ENCODE results near the gene LINC00237.

LINC00237 gene

DNA sequence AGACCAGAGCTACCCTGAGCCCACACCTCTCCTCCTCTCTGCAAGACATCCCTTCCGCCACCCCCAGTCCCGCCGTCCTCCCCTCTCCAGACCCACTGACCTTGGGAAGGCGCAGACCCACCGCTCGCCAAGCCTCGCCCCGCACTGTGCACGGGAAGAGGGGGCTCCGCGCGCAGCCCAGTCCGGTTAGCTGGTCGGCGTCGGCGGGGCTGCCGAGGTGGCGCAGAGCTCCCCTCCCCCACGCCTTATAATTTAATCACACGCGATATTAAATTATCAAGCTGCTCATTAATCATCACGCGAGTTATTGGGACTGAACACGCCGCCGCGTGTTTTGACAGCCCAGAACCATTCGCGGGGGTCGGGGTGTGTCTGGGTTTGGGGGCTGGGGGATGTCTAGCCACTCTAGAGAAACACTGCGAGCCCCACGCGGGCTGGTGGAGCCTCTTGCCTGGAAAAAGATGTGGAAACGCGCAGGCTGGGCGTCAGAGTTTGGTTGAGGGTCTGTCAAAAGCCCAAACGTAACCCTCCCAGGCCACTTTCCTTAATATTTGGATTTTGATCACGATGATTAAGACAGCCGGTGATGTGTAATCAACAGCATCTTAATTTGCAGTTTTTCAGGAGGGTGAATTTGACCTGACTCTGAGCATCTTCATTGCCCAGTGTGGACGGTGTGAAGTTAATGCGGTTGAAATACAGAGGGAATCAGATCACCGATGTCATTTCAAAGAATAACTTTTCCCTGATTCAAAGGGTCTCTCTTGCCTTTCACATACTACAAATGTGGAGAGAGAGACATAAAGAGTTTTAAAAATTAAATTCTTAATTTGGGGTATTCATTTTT, at the start of gene LINC00237:
Gene LINC00237, minus strand, starts transcription at position 188 of the 847 bp plus-strand sequence.
- no peak for DNase-seq

DNA sequence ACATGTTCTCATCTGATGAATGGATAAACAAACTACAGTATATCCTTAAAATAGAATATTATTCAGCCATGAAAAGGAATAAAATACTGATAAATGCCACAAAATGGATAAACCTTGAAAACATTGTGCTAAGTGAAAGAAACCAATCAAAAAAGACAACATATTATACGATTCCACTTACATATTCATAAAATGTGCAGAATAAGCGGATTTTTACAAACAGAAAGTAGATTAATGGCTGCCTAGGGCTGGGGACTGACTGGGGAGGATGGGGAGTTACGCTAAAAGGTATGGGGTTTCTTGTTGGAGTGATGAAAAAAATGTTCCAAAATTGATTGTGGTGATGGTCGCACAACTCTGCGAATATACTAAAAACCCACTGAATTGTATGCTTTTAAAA, 49.1 kb upstream of the LINC00237 start:
- no peak for DNase-seq

DNA sequence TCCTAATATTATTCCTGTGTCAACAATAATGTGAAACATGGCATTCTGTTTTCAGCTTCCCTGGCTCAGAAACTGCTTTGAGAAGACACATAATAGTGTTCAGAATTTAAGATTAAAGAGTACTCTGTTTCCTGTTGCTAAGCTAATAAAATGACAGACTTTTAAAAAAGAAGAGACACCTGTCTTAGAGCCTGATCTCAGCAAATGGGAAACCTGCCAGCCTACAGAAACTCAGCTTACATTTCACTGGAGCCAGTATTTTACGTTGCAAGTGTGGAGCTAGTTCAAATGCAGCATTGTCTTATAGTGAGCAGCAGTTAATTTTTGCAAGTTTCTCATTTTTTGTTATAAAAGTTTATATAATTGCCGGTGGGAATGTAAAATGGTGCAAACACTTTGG, 48.5 kb upstream of the LINC00237 start:
- no peak for DNase-seq

DNA sequence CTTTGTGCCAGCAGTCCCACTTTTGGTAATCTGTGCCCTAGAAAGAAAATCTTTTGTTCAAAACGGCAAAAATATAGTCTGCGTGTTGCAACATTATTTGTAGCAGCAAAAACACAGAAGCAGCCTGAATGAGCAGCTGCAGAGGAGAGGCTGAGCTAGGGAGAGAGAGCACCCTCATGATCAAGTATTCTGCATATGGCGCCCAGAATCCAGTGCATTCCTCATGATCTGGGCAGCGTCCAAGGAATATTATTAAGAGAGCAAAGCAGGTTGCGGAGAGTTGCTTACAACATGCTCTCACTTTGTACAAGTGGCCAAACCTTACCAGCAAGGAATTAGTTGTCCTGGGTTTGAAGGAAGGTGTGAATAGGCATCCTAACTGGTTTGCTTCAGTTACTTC, 45.6 kb upstream of the LINC00237 start:
- DNase-seq: no peak

DNA sequence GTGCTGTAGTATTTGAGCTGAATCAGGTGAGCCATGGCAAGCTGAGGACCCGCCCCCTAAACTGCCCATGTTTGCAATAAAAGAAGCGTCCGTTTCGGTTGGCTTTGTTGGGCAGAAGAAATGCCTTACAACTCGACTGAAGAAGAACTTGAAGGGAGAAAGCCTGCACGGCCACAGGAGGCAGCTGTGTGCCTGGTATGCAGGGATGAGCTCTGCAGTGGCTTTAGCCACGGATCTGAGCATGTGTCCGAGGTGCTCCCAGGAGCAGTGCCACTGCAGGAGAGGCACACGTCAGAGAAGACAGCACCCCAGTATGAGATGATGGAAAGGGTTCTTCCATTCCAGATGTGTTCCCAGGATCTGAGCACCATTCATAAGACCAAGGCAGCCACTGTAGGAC, 43.2 kb upstream of the LINC00237 start:
- DNase-seq: no peak

DNA sequence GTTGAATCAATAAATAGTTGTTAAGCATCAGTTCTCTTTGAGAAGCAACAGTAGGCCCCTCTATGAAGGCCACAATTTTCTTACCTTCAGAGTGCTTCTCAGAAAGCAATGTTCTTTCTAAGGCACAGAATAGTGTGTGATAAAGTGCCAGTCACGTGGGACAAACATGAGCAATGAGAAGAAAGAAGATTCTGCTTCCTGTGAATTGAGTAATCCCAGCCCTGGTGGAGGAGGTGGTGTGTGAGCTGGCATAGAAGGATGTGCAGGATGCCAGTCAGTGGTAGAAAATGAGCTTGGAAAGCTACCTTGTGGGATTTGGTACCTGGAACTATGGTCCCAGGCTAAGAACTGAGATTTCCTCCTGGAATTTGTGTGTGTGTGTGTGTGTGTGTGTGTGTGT, 41.4 kb upstream of the LINC00237 start:
- DNase-seq: no peak

DNA sequence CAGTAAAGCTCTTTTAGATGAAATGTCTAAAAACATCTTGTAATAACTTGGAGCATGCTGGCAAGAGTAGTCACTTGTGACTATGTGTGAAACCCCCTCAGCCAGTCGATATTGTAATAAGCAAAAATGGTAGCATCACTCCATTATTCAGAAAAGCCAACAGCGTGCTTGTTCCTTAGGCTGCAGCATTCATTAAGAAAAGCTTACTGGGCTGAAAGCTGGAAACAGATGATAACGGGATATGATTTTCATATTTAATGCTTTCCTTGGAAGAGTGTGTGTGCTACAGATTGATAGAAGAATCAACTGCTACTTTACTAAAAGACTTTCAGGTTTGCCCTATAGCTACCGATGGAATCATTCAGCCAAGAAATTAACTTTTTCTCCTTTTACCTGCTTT, 40.1 kb upstream of the LINC00237 start:
- DNase-seq: no peak

DNA sequence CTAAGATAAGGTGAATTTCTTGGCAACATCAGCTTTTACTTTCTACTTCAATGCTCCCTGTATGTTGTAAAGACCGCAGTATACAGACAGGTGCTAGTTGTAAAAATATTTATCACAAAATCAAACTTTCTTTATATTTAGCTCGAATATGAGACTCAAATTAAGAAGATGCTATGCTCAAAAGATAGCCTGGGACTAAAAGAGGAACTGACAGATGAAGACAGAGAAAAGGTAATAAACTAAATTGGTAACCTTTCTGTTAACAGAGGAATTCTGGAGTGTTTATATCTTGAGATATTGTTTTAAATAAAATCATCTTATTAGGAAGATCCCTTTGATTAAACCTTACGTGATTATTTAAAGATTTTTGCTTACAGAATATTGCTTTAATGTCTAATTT, 39.3 kb upstream of the LINC00237 start:
- no peak for DNase-seq

DNA sequence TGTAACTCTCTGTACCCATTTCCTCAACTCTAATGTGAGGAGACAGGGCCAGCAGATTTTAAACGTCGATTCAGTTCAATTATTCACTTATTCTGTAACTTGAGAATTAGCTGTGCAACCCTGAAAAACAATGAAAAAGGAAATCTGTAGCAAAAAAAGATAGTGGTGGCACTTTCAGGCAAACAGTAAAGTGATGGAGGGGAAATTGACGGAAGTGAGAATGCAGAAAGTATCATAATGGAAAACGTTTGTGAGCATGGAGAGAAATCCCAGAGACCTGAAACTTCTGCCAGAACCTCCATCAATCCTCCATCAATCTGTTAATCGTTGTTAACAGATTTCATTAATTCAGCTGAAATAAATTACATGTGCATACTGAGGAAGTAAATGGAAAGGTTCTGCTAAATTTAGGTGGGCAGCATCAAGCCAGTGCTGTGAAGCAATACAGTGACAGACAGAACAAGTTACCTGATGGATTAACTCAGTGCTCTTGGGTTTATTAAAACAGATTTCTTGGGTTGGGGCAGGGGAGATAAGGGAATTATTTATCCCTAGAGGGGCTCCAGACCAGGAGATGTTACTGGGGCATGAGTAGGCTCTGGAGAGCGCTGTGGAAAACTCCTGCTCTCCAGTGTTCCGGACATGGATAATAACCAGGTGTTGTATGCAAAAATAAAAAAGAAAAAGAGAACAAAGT, 37.2 kb upstream of the LINC00237 start:
- DNase-seq: no peak

DNA sequence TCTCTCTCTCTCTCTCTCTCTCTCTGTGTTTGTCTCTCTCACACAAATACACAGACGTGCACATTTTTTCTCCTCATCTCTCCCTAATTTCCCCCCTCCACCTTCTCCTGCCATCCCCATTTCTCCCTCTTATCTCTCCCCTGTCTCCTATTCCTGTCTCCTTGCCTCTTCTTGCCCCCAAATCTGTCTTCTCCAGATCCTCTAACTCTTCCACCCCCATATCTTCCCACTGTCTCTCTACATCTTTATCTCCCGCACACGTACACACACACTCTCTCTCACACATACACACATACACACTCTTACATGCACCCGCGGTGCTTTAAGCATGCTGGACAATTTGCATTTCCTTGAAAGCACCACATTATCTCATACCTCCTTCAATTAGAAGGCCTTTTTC, 35.7 kb upstream of the LINC00237 start:
- no peak for DNase-seq

DNA sequence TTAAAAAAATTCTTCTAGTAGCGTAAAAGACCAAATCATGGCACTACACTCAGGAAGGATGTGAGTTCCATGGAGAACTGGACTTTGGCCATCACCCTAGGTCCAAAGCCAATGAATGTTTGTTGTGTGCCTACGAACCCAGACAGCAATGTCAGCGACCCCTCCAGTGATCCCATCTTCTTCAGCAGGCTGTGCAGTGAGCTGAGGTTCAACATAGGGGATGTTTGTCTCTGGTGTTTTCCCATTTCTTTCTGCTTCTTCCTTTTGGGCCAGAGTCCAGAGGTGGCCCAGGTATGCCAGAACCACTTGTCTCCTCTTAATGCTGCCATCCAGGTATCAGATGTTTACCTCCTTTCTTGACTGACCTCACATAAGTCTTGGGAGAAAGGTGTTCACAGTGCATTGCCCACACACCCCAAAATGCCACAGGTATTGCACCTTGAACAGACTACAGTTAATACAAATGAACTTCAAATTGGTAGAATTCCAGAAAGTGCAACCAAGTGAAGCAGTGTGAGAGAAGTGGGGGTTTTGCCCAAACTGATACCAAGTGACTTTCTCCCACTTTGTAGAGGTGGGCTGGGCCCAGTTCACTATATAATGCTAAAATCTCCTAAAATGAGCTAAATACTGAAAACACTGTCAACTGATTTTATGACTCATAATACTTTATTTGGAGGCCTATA, 33.9 kb upstream of the LINC00237 start:
- DNase-seq: no peak

DNA sequence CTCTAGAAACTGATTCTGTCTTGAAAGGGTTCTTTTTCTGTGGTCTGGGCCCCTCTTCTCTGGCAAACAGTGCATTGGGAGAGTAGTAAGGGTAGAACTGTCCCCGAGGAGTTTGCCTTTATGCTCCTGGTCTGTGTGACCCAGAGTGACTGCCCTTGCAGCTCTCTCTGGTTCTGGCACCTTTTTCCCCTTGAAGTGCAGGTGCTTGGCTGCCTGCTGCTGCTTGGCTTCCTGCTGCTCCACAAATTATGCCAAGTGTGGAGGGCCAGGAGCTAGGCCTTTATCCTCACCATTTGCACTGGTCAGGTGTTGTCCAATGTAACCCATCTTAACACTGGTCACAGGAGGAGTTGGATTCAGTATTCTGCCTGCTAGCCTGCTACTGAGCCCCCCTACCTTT, 30.9 kb upstream of the LINC00237 start:
- DNase-seq: no peak

DNA sequence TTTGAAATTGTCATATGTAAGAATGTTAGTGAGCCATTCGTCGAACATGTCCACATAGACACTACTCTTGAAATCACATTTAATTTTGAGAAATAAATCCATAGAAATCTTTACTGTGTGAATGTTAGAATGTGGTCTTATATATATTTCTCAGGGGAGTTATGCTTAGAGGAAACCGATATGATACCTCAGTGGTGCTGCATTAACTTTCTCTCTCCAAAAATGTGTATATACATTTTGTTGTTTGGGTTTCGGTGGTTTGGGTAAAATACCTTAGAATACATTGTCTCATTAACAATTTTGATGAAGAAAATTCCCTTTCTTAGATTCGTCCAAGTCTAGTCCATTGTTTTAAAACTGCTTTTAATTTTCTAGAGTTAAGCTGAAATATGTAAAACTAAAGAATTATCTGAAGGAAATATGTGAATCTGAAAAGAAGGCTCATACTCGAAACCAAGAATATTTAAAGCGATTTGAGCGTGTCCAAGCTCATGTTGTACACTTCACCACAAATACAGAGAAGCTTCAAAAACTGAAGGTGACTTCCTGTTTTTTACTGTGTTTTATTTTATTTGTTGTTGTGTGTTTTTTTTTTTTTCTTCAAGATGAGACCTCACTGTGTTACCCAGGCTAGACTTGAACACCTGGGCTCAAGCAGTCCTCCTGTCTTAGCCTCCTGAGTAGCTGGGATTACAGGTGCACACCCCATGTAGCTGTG, 30.0 kb upstream of the LINC00237 start:
- DNase-seq: no peak

DNA sequence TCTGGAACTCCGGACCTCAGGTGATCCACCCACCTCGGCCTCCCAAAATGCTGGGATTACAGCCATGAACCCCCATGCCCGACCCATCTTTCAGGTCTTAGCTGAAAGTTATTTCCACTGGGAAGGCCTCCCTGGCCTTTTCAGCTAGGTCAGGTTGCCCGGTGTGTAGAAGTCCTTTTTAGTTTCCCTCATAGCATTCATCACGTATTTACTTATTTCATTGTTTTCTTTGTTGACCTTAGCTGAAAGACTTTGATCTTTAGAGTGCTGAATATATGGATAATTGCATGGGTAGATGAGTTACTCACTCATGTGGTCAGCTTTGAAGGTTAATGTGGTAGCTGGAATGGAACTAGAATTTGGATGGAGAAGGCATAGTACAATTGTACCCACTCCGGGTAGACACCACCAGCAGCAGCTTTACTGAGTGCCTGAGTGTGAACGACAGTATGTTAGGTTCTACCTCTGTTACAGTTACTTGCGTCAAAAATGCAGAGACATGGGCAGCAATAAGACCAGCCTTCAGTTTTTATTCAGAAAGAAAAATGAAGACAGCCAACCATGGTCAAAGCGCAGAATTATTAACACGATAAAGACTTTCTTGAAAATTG, 28.8 kb upstream of the LINC00237 start:
- DNase-seq: no peak

DNA sequence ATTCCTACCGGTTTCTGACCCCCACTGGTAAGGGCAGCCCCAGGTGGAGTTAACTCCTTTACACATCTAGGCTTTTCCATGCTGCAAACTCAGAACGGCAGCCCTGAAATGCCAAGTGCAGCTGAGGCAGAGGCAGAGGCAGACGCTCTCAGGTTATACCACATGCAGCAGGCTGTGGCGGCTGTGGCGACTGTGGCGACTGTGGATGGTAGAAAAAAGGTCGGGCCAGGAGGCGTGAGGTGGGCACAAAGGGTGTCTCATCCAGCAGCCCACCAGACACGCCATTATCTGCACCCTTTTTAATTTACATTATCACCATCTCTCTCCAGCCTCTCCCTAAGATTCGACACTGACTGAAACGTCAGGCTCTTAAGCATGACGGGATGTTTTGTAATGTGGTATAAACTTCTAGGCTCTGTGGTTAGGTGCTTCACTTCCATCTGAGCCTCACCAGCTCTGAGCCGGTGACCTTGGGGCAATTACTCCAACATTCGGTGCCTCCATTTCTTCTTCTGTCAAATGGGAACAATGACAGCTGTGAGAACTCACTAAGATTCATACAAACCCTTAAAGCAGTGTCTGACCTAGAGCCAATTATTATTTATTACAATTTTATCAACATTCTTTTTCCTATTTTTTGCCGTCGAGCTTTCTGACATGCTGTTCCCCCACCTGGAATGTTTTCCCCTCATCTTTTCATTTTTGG, 27.9 kb upstream of the LINC00237 start:
- DNase-seq: no peak

DNA sequence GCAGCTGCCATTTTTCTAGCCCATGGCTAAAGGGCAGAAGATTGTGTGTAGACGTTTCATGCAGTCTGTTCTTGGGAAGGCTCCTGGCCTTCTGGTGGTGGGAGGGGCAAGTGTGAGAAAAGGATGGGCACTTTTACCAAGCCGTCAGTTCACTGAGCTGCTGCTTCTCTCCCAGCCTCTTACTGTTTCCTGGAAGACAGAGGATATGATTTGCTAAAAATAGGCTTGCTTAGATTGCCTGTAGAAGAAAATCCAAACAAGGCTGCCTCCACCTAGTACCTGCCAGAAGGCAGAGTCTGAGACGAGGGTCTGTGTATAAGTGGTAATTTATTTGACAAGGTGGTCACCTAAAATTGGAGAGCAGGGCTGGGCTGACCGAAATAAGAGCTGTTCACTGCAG, 27.2 kb upstream of the LINC00237 start:
- no peak for DNase-seq

DNA sequence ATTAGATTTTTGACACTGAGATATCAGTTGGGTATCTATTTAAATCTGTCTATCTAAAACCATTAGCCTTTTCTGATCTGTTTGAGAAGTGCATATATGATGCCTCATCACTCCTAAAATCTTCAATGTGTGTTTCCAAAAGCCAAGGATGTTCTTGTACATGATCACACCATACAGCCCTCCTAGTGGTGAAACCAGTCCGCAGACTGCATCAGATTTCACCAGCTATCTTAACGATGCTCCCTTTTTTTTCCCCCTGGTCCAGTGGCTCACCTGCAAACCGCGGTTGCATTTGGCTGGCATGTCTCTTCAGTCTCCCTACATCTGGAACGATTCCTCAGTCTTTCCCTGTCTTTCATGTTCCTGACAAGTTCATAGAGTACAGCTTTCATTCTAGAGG, 23.7 kb upstream of the LINC00237 start:
- DNase-seq: no peak

DNA sequence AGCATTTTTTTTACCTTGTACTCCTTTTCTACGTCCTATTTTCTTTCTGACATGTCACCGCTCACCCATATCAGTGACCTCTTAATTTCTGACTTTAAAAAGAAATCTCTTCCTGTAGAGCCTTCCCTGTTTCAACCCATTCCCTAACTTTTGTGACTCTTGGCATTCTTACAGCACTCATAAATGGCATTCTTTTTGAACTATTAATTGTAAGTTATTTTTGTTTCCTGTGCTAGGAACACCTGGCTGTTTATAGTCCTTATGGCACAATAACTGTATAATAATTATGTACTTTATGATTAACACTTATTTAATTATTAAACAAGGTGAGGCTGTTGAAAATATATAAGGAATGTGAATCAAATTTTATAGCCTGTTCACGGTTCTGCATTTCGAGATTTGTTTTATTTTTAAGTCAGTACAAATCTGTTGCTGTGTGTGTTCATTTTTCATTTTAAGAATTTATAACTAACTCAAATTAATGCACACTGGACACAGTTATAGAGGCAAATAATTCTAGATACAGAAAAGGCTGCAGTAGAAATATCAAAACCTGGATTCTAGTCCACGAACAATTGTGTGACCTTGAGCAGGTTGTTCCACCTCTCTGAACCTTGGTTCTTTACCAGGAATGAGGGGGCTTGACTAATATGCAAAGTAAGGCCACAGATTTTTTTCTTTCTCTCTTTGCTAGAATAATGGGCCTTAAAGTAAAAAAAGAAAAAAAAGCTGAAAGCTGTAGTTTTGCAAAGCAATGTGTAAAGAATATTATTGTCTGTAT, 21.2 kb upstream of the LINC00237 start:
- DNase-seq: no peak

DNA sequence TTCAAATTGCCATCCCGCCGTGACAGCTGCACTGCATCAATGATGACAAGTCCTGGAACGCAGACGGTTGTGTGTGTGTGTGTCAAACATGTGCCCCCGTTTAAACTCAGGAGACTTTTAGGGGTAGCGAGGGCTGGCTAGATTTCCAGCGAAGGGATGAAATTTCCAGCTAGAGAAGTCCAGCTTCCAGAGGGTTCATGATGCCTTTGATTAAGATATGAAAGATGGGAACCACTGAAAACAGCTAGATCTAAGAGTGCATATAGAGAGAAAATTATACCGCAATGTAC, 20.4 kb upstream of the LINC00237 start:
- no peak for DNase-seq

DNA sequence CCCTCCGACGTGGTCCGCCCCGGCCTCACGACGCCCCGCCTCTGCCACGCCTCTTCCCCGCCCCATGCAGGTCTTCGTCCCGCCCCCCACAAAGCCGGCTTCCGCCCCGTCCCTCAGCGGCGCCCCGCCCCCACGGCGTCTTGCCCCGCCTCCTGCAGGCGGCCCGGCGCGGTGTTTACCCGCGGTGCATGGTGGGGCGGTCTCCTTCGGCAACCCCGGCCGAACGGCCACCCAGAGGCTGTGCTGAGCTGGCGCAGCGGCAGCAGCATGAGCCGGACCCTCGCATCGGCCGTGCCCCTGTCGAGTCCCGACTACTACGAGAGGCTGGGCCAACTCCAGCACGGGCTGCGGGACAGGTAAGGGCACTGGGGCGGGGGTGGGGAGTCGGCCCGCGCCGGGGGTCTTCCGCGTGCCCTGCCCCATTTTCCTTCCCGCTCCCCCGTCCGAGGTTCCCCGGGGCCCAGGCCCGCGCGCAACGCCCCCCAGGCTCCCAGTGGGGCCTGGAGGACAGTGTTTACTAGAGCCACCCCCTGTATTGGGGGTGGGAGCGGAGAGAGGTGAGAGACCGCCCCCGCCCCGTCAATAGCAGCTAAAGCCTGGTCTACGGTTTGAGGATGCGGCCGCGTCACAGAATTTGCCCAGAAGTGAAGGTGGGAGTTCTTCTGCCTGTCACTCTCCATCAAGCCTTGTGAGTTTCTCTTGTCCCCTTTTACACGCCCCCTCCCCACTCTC, 19.9 kb upstream of the LINC00237 start, which contains the start of gene KIZ:
Gene KIZ, plus strand, starts transcription at position 234 of the 732 bp plus-strand sequence. Its CDS starts 34 bp downstream, at position 268.
- DNase-seq: peak; percentile 96
